ENCODE data around the gene FMN1. TPM values are rescaled to one million over a fixed set of nuclear protein-coding genes. Genes with fewer than 3 reads are reported as not detected.

FMN1 gene
- total and polyA plus RNA-seq, 2 experiments from 2014 or later = 0.93 to 2.2 TPM

GRCh38 chr15:32825219-32825618, 369.3 kb downstream of the FMN1 start:
- peak overlapping the region; percentile 35 for H3K4me2 ChIP-seq (ENCODE audit: unreplicated experiment)
- in situ Hi-C loops (cut with MboI) = loop anchor here (25.0 kb wide), 1 partner anchor 163 kb away; no protein-coding TSS in a partner anchor
- H3K79me2 ChIP-seq (ENCODE audit: insufficient read depth) = 0 out of 2 replicates have a peak, but pooled peaks cover 8% of the 10 kb centered on the region
- no peaks in the 10 kb centered on the region for H3K36me3 ChIP-seq (ENCODE audit: low read depth)
- no peaks in the 10 kb centered on the region for H3K9me2 ChIP-seq (ENCODE audit: insufficient read depth)
- peaks cover 53% of the 10 kb centered on the region for H3F3A ChIP-seq (ENCODE audit: insufficient read depth)
- 89 to 90% methylated on average over 4 of the region's 4 CpGs for WGBS, 2 experiments (ENCODE audit: low coverage in 1 of 2, low lambda C conversion rate in 2 of 2, missing lambda C conversion rate in 2 of 2)
- peak overlapping the region; percentile 4; the same call in 1 of the 2 replicates for H3K9ac ChIP-seq
- no peaks in the 10 kb centered on the region for H3K27me3 ChIP-seq (replicated peaks; ENCODE audit: insufficient read depth)
- no peak overlapping the region for H2AFZ ChIP-seq
- no peak for TF ChIP-seq EZH2 (IDR thresholded peaks at IDR 0.05; ENCODE audit: insufficient read depth, poor library complexity, severe bottlenecking)
- no peak for TF ChIP-seq EZH2phosphoT487 (IDR thresholded peaks at IDR 0.05; ENCODE audit: insufficient read depth, low read depth)
- DNase-seq = peak; percentile 16
- H3K9me3 ChIP-seq (ENCODE audit: low read depth) = no peaks in the 10 kb centered on the region
- no peaks in the 10 kb centered on the region for H4K20me1 ChIP-seq (ENCODE audit: insufficient read depth)
- H3K4me1 ChIP-seq (ENCODE audit: insufficient read depth) = peaks cover 54% of the 10 kb centered on the region
- peak overlapping the region; percentile 7; the same call in 1 of the 2 replicates for H3K4me3 ChIP-seq
- H3K27ac ChIP-seq = peak overlapping the region; percentile 65

- H3K79me2 ChIP-seq (ENCODE audit: insufficient read depth) = 0 out of 2 replicates have a peak, but pooled peaks cover 8% of the 10 kb centered on the region
- no peaks in the 10 kb centered on the region for H3K9me3 ChIP-seq (ENCODE audit: low read depth)
- H3K9ac ChIP-seq = peak overlapping the region; percentile 4; the same call in 1 of the 2 replicates
- H3F3A ChIP-seq (ENCODE audit: insufficient read depth) = peaks cover 52% of the 10 kb centered on the region
- H3K9me2 ChIP-seq (ENCODE audit: insufficient read depth) = no peaks in the 10 kb centered on the region
- peaks cover 54% of the 10 kb centered on the region for H3K4me1 ChIP-seq (ENCODE audit: insufficient read depth)
- peak overlapping the region; percentile 25 for H3K4me3 ChIP-seq
- peak; percentile 92 for DNase-seq
- peak overlapping the region; percentile 65 for H3K27ac ChIP-seq
- TF ChIP-seq EZH2phosphoT487 (IDR thresholded peaks at IDR 0.05; ENCODE audit: insufficient read depth, low read depth) (no peak), EZH2 (IDR thresholded peaks at IDR 0.05; ENCODE audit: insufficient read depth, poor library complexity, severe bottlenecking) (no peak)
- no peaks in the 10 kb centered on the region for H3K36me3 ChIP-seq (ENCODE audit: low read depth)
- peak overlapping the region; percentile 35 for H3K4me2 ChIP-seq (ENCODE audit: unreplicated experiment)
- no peak overlapping the region for H2AFZ ChIP-seq
- no peaks in the 10 kb centered on the region for H4K20me1 ChIP-seq (ENCODE audit: insufficient read depth)
- WGBS, 2 experiments (ENCODE audit: low coverage in 1 of 2, low lambda C conversion rate in 2 of 2, missing lambda C conversion rate in 2 of 2) = 1 to 3% methylated on average over 5 of the region's 5 CpGs
- in situ Hi-C loops (cut with MboI) = loop anchor here (25.0 kb wide), 1 partner anchor 162 kb away; no protein-coding TSS in a partner anchor
- H3K27me3 ChIP-seq (replicated peaks; ENCODE audit: insufficient read depth) = no peaks in the 10 kb centered on the region
Observed at GRCh38 chr15:32824777-32825176, 369.7 kb downstream of the FMN1 start.

DNA sequence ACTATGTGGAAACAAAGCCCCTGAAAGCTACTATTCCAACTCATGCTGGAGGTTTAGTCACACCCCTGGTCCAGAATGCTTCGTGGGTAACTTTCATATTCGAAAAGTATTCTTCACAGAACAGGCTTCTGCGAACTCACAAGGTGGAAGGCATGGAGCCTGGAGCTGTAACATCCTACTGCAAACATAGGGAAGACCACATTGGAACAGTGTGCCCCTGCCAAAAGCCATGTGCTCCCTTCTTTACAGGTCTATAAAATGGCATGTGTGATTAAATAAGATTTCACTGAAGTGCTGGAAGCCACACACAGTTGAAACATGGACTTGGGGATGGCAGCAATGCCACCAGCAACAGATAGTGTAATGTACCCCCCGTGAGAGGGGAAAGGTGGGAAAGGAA, 370.8 kb downstream of the FMN1 start:
- no peak overlapping the region for H3K4me3 ChIP-seq
- peaks cover 54% of the 10 kb centered on the region for H3K4me1 ChIP-seq (ENCODE audit: insufficient read depth)
- no peak overlapping the region for H2AFZ ChIP-seq
- 99 to 100% methylated on average over 4 of the region's 4 CpGs for WGBS, 2 experiments (ENCODE audit: low coverage in 1 of 2, low lambda C conversion rate in 2 of 2, missing lambda C conversion rate in 2 of 2)
- no peaks in the 10 kb centered on the region for H4K20me1 ChIP-seq (ENCODE audit: insufficient read depth)
- TF ChIP-seq EZH2phosphoT487 (IDR thresholded peaks at IDR 0.05; ENCODE audit: insufficient read depth, low read depth) (no peak), EZH2 (IDR thresholded peaks at IDR 0.05; ENCODE audit: insufficient read depth, poor library complexity, severe bottlenecking) (no peak)
- no peaks in the 10 kb centered on the region for H3K9me3 ChIP-seq (ENCODE audit: low read depth)
- DNase-seq = no peak
- H3K9ac ChIP-seq = no peak overlapping the region
- no peaks in the 10 kb centered on the region for H3K27me3 ChIP-seq (replicated peaks; ENCODE audit: insufficient read depth)
- H3F3A ChIP-seq (ENCODE audit: insufficient read depth) = peaks cover 50% of the 10 kb centered on the region
- H3K4me2 ChIP-seq (ENCODE audit: unreplicated experiment) = no peak overlapping the region
- in situ Hi-C loops (cut with MboI) = no loop called here
- no peaks in the 10 kb centered on the region for H3K36me3 ChIP-seq (ENCODE audit: low read depth)
- 0 out of 2 replicates have a peak, but pooled peaks cover 8% of the 10 kb centered on the region for H3K79me2 ChIP-seq (ENCODE audit: insufficient read depth)
- H3K27ac ChIP-seq = no peak overlapping the region; the same call in 1 of the 2 replicates
- no peaks in the 10 kb centered on the region for H3K9me2 ChIP-seq (ENCODE audit: insufficient read depth)

DNA sequence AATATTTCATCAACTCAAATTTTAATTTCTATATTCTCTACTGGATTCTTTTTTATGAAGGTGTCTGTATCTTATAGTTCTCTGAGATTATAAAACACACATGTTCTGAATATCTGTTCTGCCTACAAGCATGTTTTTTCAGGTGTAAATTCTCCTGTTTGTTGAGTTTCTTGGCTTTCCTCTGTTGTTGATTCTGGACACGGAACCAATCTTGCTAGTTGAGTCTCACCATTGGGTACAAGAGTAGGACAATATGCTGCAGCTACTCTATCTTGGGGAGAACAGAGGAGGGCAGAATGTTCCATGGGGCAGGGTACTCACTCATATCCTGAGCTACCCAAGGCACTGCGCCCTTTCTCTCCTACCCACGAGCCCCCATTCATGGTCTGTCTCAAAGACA, 371.8 kb downstream of the FMN1 start:
- 90 to 95% methylated on average over 3 of the region's 3 CpGs for WGBS, 2 experiments (ENCODE audit: low coverage in 1 of 2, low lambda C conversion rate in 2 of 2, missing lambda C conversion rate in 2 of 2)
- Histone ChIP-seq H3K79me2 (ENCODE audit: insufficient read depth) (0 out of 2 replicates have a peak, but pooled peaks cover 8% of the 10 kb centered on the region), H4K20me1 (ENCODE audit: insufficient read depth) (no peaks in the 10 kb centered on the region), H2AFZ (no peak overlapping the region), H3K27ac (no peak overlapping the region), H3K9me3 (ENCODE audit: low read depth) (no peaks in the 10 kb centered on the region), H3K9ac (no peak overlapping the region), H3K4me1 (ENCODE audit: insufficient read depth) (peaks cover 52% of the 10 kb centered on the region), H3K9me2 (ENCODE audit: insufficient read depth) (no peaks in the 10 kb centered on the region), H3K36me3 (ENCODE audit: low read depth) (no peaks in the 10 kb centered on the region), H3K4me2 (ENCODE audit: unreplicated experiment) (no peak overlapping the region), H3F3A (ENCODE audit: insufficient read depth) (peaks cover 49% of the 10 kb centered on the region), H3K27me3 (replicated peaks; ENCODE audit: insufficient read depth) (no peaks in the 10 kb centered on the region), H3K4me3 (no peak overlapping the region)
- in situ Hi-C loops (cut with MboI) = no loop called here
- DNase-seq = no peak
- no peak for TF ChIP-seq EZH2 (IDR thresholded peaks at IDR 0.05; ENCODE audit: insufficient read depth, poor library complexity, severe bottlenecking)
- TF ChIP-seq EZH2phosphoT487 (IDR thresholded peaks at IDR 0.05; ENCODE audit: insufficient read depth, low read depth) = no peak
